ENCODE data around the gene ACTR3C. TPM values are rescaled to one million over a fixed set of nuclear protein-coding genes. Genes with fewer than 3 reads are reported as not detected.

Gene ACTR3C
- total RNA-seq, 1 donor from 2014 or later, result 0.11 TPM

DNA sequence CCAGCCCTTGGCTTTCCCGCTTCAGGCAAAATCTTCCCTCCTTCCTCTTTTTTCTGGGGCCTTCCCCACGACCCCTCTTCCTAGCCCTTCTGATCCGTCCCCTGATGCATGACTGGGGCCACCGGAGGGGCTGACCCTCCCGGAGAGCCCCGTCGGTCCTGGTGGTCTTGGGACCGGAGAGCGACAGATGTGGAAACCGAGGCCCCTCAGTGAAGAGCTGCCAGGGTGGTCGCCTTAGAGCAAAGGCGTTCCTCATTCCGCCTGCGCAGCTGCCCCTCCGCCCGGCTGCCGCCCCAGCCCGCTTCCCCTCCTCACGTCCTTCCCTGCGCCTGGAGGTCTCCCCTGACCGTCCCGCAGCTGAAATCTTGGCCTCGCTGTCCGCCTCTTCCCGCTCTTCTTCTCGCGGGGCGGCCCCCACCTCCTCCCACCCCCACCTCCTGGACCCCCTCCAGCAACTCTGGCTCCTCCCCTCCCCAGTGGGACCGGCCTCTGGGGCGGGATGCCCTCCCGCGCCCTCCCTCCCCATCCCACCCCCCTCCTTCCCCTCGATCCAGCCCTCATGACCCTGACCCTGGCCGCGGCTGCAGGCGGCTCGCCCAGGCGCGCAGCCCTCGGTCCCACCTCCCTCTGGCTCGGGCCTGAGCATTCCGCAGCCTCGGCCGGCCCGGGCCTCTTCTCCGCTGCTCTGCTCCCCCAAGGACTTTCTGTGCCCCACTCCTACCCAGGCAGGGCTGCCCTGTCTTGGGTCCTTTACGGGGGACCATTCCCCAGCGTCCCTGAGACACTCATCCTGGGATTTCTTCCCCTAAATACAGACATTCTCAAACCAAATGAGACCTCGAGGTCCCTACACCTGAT, 18.1 kb upstream of the ACTR3C start, which contains the start of gene RARRES2:
TSS of gene RARRES2 (minus strand) at position 367 of the 858 bp plus-strand sequence. CDS start 1,020 bp downstream, outside the sequence.
- Histone ChIP-seq H3K27me3 (no peaks in the 10 kb centered on the region), H3K4me1 (peaks cover 5 to 7% of the 10 kb centered on the region in 2 donors), H3K4me3 (peak within 1 kb of the TSS; percentile 51 to 68), H3K36me3 (no peaks in the 10 kb centered on the region), H3K27ac (peak within 1 kb of the TSS; percentile 54 to 63), H3K9me3 (no peaks in the 10 kb centered on the region)
- TF ChIP-seq, protein P1, sequence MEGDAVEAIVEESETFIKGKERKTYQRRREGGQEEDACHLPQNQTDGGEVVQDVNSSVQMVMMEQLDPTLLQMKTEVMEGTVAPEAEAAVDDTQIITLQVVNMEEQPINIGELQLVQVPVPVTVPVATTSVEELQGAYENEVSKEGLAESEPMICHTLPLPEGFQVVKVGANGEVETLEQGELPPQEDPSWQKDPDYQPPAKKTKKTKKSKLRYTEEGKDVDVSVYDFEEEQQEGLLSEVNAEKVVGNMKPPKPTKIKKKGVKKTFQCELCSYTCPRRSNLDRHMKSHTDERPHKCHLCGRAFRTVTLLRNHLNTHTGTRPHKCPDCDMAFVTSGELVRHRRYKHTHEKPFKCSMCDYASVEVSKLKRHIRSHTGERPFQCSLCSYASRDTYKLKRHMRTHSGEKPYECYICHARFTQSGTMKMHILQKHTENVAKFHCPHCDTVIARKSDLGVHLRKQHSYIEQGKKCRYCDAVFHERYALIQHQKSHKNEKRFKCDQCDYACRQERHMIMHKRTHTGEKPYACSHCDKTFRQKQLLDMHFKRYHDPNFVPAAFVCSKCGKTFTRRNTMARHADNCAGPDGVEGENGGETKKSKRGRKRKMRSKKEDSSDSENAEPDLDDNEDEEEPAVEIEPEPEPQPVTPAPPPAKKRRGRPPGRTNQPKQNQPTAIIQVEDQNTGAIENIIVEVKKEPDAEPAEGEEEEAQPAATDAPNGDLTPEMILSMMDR (IDR thresholded peaks at IDR 0.05), result no peak
- intact Hi-C loops (cut with DNase I), result loop anchor here (2.0 to 5.0 kb wide), 2 partner anchors 27 to 66 kb away; partner anchors contain the start of gene REPIN1
- peak in 1 of 2 donors; percentile 70 for DNase-seq (ENCODE audit: low spot score in 2 of 2)

DNA sequence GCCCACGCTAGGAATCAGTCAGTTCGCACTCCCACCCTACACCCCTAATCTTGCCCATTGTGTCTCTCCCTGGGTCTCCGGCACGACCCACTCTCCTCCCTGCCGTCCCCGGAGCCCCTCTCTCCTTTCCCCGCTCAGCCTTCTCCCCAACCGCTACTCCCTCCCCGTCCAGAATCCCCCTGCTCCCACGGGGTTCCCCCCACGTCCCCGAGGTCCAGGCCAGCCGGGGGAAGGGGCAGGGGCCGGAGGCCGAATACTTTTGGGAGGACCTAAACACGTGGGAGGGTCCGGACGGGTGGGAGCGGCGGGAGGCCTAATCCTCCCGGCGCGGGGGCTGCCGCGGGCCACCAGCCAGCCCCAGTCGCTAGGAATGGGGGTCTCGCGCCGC, 17.5 kb upstream of the ACTR3C start:
- intact Hi-C loops (cut with DNase I), result loop anchor here (2.0 to 5.0 kb wide), 2 partner anchors 28 to 66 kb away; partner anchors contain the start of gene REPIN1
- TF ChIP-seq, protein P1 (IDR thresholded peaks at IDR 0.05), result no peak
- Histone ChIP-seq H3K36me3 (no peaks in the 10 kb centered on the region), H3K9me3 (no peaks in the 10 kb centered on the region), H3K4me1 (peaks cover 7% of the 10 kb centered on the region in 2 donors), H3K4me3 (peak overlapping the region; percentile 51 to 68), H3K27me3 (no peaks in the 10 kb centered on the region), H3K27ac (peak overlapping the region; percentile 54 to 63)
- no peak for DNase-seq (ENCODE audit: low spot score in 2 of 2)

DNA sequence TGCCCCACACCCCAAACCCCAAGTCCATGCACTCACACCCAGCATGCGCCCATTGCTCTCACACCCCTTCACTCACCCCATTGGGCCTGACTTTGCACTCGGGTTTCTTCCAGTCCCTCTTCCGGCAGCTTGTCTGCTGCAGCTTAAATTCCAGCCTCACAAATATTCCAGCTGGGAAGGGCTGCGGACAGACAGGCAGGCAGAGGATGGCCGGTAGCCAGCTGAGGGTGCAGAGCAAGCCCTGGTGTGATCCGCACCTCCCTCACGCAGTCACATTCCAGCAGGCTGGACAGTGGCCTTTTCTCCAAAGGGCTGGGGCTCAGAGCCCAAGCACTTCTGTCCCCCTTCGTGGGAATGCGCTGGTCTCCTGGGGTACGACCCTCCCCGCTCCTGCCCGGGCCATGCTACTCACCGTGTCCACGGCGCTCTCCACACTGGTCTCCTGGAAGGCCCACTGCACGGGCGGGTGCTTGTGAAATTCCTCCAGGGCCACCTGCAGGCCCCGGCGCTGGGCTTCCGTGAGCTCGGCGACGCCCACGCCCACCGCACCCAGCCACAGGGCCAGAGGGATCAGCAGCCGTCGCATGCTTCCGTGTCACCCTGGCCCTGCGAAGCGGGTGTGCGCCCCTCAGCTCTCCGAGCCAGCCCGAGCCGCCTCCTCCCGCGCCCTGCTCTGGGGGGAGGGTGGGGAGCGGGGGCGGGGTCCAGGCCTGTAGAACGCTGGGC, 16.8 kb upstream of the ACTR3C start:
- H3K27ac ChIP-seq, result peak overlapping the region; percentile 54 to 63
- TF ChIP-seq, protein P1 (IDR thresholded peaks at IDR 0.05), result no peak
- peak in 1 of 2 donors; percentile 63 for DNase-seq (ENCODE audit: low spot score in 2 of 2)
- intact Hi-C loops (cut with DNase I), result loop anchor here (2.0 to 5.0 kb wide), 2 partner anchors 29 to 67 kb away; partner anchors contain the start of gene REPIN1
- H3K4me1 ChIP-seq, result peaks cover 7% of the 10 kb centered on the region in 2 donors
- H3K27me3 ChIP-seq, result no peaks in the 10 kb centered on the region
- no peaks in the 10 kb centered on the region for H3K36me3 ChIP-seq
- H3K4me3 ChIP-seq, result peak overlapping the region; percentile 51 to 68
- H3K9me3 ChIP-seq, result no peaks in the 10 kb centered on the region

DNA sequence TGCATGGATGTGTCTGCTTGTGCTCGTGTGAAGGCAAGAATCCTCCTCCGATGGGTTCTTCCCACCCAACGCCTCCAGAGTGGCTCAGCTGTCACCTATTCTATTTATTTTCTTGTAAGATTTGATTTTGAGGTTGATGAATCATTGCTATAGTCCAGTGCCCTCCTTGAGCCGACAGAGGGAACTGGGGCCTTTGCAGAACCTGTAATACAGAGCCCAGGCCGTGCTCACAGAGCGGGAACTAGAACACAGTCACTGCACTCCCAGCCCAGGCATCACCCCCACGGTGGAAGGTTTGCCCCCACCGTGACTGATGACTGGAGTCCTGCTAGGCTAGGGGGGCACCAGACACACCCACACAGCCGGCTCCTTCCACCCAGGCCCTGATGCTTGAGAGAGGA, 16.1 kb upstream of the ACTR3C start:
- Histone ChIP-seq H3K27me3 (no peaks in the 10 kb centered on the region), H3K4me1 (peaks cover 7% of the 10 kb centered on the region in 2 donors), H3K9me3 (no peaks in the 10 kb centered on the region), H3K4me3 (peak overlapping the region in 1 of 2 donors; percentile 51), H3K36me3 (no peaks in the 10 kb centered on the region), H3K27ac (no peak overlapping the region)
- DNase-seq (ENCODE audit: low spot score in 2 of 2), result no peak
- TF ChIP-seq, protein P1 (IDR thresholded peaks at IDR 0.05), result no peak
- intact Hi-C loops (cut with DNase I), result no loop called here

DNA sequence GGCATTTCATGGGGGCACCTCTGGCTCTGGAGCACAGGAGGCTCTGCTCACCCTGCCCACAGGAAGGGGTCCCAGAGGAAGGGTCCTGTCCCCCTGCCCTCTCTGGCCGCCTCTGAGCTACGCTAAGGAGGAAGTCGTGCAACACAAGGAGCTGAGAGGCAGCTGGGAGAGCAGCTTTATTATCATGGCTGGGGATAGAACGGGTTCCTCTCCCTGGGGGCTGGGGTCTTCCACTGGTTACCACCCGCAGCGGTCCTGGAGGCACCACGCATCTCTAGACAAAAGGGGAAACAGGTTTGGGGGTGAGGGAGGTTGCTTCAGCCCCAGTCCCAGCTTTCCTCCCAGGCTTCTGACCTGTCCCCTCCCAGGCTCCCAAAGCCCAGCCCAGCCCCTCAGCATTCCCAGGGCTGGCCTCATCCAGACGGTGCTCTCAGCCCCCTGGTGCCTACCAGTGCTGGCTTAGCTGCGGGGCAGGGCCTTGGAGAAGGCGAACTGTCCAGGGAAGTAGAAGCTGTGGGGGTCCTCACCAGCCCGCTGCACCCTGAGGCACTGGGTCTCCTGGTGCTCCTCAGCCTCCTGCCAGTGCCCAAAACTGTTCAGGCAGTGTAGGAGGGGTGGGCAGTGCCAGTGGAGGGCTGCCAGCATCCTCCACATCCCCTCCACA, 15.0 kb upstream of the ACTR3C start:
- TF ChIP-seq, protein P1 (IDR thresholded peaks at IDR 0.05), result no peak
- intact Hi-C loops (cut with DNase I), result no loop called here
- Histone ChIP-seq H3K4me3 (no peak overlapping the region), H3K36me3 (no peaks in the 10 kb centered on the region), H3K4me1 (peaks cover 7% of the 10 kb centered on the region in 2 donors), H3K27ac (no peak overlapping the region), H3K27me3 (no peaks in the 10 kb centered on the region), H3K9me3 (no peaks in the 10 kb centered on the region)
- no peak for DNase-seq (ENCODE audit: low spot score in 2 of 2)
